Activated naive CD4-positive, alpha-beta T cell treated with anti-CD3 and anti-CD28 coated beads, Interleukin-2, amount 50 U/mL, for 72 hours (primary cell): ENCODE data around the gene OTOP3. TPM values are rescaled to one million over a fixed set of nuclear protein-coding genes. Genes with fewer than 3 reads are reported as not detected.

Source experiments
- ATAC-seq, 2 donors: fragments of 150-1000 bp; cut with Tn5 transposase; 2 replicates each; pipeline ENCODE4 v1.10.0; 2021; ENCODE audit warnings: mild to moderate bottlenecking in 2 of 2, moderate library complexity in 2 of 2
- DNase-seq, 2 donors: peaks; one replicate each; pipeline ENCODE4 v3.0.0; 2021 to 2022; ENCODE audit warnings: low spot score in 2 of 2
- H3K27ac Mint-ChIP-seq, 2 donors: one replicate each; pipeline ENCODE4 v1.8.0; 2022; ENCODE audit warnings: mild to moderate bottlenecking in 2 of 2, mixed read lengths in 2 of 2
- H3K36me3 Mint-ChIP-seq, 2 donors: one replicate each; pipeline ENCODE4 v1.8.0; 2022; ENCODE audit warnings: mixed read lengths in 2 of 2
- H3K9me3 Mint-ChIP-seq, 2 donors: one replicate each; pipeline ENCODE4 v1.8.0; 2022; ENCODE audit warnings: mixed read lengths in 2 of 2
- total RNA-seq, 2 donors: library from RNA; stranded (reverse); gene quantifications; one replicate each; pipeline ENCODE4 v1.2.3, GENCODE V29; 2022

OTOP3 gene
- total RNA-seq, 2 donors from 2014 or later, result not detected

GRCh38 chr17:74925242-74925641, 10.5 kb upstream of the OTOP3 start:
- ATAC-seq (no peak), DNase-seq (no peak)
- Mint-ChIP-seq H3K9me3 (no peaks in the 10 kb centered on the region), H3K27ac (no peak overlapping the region), H3K36me3 (peaks cover 0 to 4% of the 10 kb centered on the region in 2 donors)

GRCh38 chr17:74928786-74929185, 6.9 kb upstream of the OTOP3 start:
- peaks cover 0 to 4% of the 10 kb centered on the region in 2 donors for H3K36me3 Mint-ChIP-seq
- no peaks in the 10 kb centered on the region for H3K9me3 Mint-ChIP-seq
- no peak for DNase-seq
- H3K27ac Mint-ChIP-seq, result no peak overlapping the region
- no peak for ATAC-seq

DNA sequence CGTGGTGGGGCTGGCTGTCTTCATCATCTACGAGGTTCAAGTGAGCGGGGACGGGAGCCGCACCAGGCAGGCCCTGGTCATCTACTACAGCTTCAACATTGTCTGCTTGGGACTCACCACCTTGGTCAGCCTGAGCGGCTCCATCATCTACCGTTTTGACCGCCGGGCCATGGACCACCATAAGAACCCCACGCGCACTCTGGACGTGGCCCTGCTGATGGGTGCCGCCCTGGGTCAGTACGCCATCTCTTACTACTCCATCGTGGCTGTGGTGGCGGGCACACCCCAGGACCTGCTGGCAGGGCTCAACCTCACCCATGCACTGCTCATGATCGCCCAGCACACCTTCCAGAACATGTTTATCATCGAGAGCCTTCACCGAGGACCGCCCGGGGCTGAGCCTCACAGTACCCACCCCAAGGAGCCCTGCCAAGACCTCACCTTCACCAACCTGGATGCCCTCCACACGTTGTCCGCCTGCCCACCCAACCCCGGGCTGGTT, 5.1 kb upstream of the OTOP3 start:
- no peak for DNase-seq
- Mint-ChIP-seq H3K36me3 (peaks cover 0 to 4% of the 10 kb centered on the region in 2 donors), H3K9me3 (no peaks in the 10 kb centered on the region), H3K27ac (no peak overlapping the region)
- ATAC-seq, result no peak

GRCh38 chr17:74935048-74935447, 650 bp upstream of the OTOP3 start:
- DNase-seq (no peak), ATAC-seq (no peak)
- no peak overlapping the region for H3K27ac Mint-ChIP-seq
- no peaks in the 10 kb centered on the region for H3K9me3 Mint-ChIP-seq
- no peaks in the 10 kb centered on the region for H3K36me3 Mint-ChIP-seq

DNA sequence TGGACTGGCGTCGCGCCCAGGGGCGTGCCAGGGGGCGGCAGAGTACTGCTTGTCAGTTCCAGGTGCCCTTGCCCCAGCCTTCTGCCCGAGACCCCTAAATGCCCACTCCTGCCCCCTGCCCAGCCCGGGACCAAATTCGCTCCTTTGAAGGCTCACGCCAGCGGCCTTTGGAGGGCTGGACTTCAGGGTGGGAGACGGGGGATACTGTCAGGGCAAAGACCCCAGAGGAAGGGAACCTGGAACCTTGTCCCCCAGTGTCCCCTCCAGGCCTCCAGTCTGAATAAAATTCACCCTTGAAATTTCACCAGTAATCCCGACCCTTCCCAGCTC, 737 bp downstream of the OTOP3 start:
- Mint-ChIP-seq H3K27ac (no peak overlapping the region), H3K9me3 (no peaks in the 10 kb centered on the region), H3K36me3 (no peaks in the 10 kb centered on the region)
- ATAC-seq (no peak), DNase-seq (no peak)

DNA sequence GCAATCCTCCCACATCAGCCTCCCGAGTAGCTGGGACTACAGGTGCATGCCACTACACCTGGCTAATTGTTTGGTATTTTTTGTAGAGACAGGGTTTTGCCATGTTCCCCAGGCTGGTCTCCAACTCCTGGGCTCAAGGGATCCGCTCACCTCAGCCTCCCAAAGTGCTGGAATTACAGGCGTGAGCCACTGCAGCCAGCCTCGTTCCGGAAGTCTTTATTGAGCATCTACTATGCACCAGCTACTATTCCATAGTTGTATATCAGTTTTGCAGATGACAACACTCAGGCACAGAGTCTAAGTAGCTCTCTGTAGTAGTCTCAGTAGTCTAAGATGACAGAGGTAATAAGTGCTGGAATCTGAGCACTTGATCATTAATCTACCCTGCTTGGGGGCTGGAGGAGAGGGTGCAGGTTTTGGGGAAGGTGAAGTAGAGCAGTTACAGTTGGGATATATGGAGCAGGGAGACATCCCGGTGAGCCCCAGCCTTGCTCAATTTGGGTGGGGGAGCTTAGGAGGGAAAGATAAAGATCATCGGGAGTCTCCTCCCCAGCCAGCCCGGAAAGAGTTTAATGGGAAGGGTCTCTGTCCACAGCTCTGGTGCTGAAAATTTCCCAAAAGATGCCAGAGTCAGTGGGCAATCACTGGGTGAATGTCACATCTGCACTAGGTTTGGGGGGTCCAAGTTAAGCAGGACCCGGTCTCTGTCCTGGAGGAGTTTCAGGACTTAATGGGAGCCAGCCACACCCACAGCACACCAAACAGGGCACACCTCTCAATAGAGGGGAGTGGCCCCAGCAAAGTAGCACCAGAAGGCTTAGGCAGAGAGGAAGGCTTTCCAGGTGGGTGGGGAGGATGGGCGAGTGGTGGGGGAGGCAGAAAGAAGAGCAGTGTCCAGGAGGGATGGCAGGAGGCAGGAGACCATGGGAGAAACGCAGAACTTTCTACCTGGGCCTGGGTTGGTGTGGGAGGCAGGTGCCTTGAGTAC, 1.7 kb downstream of the OTOP3 start:
- DNase-seq (no peak), ATAC-seq (no peak)
- Mint-ChIP-seq H3K36me3 (no peaks in the 10 kb centered on the region), H3K27ac (no peak overlapping the region), H3K9me3 (no peaks in the 10 kb centered on the region)

GRCh38 chr17:74938194-74938950, 2.7 kb downstream of the OTOP3 start:
- Mint-ChIP-seq H3K27ac (no peak overlapping the region), H3K9me3 (no peaks in the 10 kb centered on the region), H3K36me3 (no peaks in the 10 kb centered on the region)
- DNase-seq (no peak), ATAC-seq (no peak)

DNA sequence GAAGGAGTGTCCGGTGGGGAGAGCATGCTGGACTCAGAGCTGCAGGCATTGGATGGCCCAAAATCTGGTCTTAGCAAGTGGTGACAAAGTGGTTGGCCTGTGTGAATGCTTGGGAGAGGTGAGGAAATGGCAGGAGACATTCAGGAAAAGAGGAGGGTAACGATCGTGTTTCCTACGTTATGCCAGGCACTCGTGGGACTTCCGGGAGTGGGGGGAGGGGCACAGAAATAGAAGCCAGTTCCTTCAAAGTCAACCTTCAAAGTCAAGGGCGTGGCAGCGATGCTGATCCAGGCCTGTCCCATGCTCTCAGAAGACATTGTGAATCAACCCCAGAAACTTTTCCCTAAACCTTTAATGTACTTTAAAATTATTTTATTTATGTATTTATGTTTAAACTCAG, 3.8 kb downstream of the OTOP3 start:
- ATAC-seq, result no peak
- no peak for DNase-seq
- H3K36me3 Mint-ChIP-seq, result no peaks in the 10 kb centered on the region
- no peaks in the 10 kb centered on the region for H3K9me3 Mint-ChIP-seq
- H3K27ac Mint-ChIP-seq, result no peak overlapping the region

GRCh38 chr17:74941128-74941725, 5.5 kb downstream of the OTOP3 start:
- Mint-ChIP-seq H3K27ac (no peak overlapping the region), H3K9me3 (no peaks in the 10 kb centered on the region), H3K36me3 (no peaks in the 10 kb centered on the region)
- DNase-seq (no peak), ATAC-seq (no peak)

DNA sequence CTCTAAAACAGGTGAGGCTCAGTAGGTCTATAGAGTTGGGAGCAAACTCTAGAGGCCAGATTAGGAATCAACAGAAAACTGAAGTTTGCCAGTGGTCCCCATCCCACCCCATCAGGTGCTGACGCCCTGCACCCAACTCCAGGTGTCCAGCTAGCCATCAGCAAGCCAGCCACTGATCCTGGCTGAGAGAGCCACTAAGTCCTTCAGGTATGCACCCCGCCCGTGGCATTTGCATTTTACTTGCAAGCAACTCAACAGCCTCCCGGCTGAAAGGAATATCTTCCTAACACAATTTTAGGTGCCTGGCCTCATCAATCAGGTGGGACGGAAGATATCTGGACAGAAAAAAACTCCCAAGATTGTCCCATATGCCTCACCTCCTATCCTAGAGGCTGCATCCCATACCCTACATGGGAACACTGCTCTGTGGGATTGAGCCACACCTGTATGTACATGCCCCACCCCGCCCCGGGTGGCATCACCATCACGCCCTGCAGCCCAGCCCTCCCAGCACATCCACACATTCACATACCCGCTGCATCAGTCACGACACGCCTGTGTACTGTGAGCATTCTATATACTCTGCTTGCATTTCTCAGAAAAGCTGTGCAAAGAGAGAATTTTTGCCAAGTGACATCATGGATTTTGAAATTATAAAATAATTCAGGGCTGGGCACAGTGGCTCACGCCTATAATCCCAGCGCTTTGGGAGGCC, 8.3 kb downstream of the OTOP3 start:
- H3K27ac Mint-ChIP-seq, result no peak overlapping the region
- no peaks in the 10 kb centered on the region for H3K9me3 Mint-ChIP-seq
- no peaks in the 10 kb centered on the region for H3K36me3 Mint-ChIP-seq
- ATAC-seq, result no peak
- DNase-seq, result no peak

DNA sequence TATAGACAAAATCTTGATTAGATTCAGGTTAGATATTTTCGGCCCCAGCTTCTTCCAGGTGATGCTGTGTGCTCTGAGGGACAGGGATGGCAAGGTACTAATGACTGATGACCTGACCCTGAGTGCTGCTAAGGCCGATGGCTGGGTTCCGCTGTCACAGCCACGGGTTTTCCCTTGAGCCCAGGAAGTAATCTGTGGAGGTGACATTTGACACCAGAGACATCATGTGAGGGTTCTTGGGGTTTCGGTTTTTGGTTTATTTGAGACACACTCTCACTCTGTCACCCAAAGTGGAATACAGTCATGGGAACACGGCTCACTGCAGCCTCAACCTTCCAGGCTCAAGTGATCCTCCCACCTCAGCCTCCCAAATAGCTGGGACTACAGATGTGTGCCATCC, 9.8 kb downstream of the OTOP3 start:
- peak in 1 of 2 donors; percentile 26 for ATAC-seq
- DNase-seq, result no peak
- H3K9me3 Mint-ChIP-seq, result no peaks in the 10 kb centered on the region
- no peaks in the 10 kb centered on the region for H3K36me3 Mint-ChIP-seq
- no peak overlapping the region for H3K27ac Mint-ChIP-seq

GRCh38 chr17:74946641-74947040, 10.9 kb downstream of the OTOP3 start:
- H3K9me3 Mint-ChIP-seq, result no peaks in the 10 kb centered on the region
- H3K27ac Mint-ChIP-seq, result no peak overlapping the region
- ATAC-seq, result no peak
- H3K36me3 Mint-ChIP-seq, result no peaks in the 10 kb centered on the region
- DNase-seq, result no peak

DNA sequence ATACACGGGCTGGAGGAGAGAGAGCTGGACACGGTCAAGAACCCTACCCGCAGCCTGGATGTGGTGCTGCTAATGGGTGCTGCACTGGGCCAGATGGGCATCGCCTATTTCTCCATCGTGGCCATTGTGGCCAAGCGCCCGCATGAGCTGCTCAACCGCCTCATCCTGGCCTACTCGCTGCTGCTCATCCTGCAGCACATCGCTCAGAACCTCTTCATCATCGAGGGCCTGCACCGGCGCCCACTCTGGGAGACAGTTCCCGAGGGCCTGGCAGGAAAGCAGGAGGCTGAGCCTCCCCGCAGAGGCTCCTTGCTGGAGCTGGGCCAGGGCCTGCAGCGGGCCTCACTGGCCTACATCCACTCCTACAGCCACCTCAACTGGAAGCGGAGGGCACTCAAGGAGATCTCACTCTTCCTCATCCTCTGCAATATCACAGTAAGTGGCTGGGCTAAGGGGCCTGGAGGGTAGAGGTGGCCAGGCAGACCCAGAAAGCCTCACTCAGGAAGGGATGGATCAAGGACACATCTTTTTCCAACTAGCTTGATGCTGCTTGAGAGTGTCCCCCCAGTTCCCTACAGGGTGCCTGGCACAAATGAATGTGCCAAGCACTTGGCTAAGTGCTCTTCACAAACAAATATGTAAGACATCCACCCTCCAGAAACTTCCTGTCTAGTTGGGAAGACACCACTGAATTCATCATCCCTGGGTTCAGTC, 11.5 kb downstream of the OTOP3 start:
- no peak for DNase-seq
- Mint-ChIP-seq H3K36me3 (no peaks in the 10 kb centered on the region), H3K27ac (no peak overlapping the region), H3K9me3 (no peaks in the 10 kb centered on the region)
- no peak for ATAC-seq

DNA sequence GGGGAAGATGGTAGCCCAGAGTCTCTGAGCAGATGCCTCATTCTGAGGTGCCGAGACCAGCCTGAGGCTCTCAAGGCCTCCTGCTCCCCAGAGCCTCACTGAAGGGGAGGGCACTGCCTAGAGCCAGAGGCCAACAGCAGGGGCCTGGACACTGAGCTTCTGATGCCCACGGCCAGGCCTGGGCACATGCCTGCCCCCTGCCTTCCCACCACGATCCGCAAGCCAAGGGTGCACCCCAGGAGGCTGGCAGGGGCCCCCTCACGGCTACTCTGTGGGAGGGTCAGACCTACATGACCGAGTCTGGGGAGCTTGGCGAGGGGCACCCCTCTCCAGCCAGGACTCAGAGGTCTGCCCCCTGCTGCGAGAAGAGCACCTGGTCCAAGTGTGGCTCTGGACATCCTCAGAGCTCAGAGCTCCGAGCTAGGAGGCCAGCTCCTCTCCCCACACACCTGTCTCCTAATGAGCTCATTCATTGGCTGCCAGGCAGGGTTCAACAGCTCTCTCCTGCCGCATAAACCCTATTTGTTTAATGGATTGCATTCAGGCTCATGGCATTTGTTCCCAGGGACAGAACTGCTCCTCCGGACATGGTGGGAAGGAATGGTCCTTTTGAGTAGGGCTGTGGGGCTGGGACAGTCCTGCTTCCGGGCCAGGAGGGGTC, 13.9 kb downstream of the OTOP3 start:
- ATAC-seq, result no peak
- Mint-ChIP-seq H3K36me3 (no peaks in the 10 kb centered on the region), H3K27ac (no peak overlapping the region), H3K9me3 (no peaks in the 10 kb centered on the region)
- DNase-seq, result no peak

DNA sequence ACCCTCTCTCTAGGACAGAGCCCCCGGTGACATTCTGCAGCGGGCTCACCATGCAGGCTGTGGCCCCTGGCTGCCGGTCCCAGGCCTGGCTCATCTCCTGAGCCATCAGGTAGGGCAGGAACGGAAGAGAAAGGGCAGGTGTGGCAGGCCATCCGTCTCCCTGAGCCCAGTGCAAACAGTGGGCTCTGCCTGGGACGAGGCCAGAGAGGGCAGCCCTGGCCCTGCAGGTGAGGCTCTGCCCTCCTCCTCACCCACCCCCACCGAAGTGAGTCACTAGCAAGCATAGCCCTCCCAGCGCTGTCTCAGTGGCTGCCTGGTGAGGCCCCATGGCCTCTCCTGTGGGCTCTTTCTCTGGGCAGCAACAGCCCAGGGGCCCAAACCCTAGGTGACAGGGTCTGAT, 14.5 kb downstream of the OTOP3 start:
- ATAC-seq (no peak), DNase-seq (no peak)

DNA sequence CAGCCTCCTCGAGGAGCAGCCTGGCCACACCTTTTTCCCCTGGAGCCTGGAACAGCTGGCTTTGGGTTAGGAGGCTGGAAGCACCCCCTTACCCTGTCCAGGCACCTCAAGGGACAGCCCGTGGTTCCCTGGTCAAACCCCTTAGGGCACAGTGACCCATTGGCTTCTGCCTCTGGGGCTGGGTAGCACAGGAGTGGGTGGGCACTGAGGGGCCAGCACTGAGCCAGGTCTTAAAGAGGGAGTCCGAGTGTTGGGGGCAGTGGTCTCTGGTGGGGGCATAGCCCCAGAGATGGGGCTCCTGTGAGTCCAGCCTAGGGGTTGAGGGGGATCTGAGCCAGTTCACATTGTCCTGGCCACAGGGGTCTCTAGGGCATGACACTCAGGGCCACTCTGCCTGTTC, 15.4 kb downstream of the OTOP3 start:
- H3K27ac Mint-ChIP-seq, result no peak overlapping the region
- DNase-seq (no peak), ATAC-seq (no peak)
- H3K36me3 Mint-ChIP-seq, result no peaks in the 10 kb centered on the region
- H3K9me3 Mint-ChIP-seq, result no peaks in the 10 kb centered on the region

More for the DNA sequence above, 14.5 kb downstream of the OTOP3 start:
- no peak overlapping the region for H3K27ac Mint-ChIP-seq
- H3K9me3 Mint-ChIP-seq, result no peaks in the 10 kb centered on the region
- no peaks in the 10 kb centered on the region for H3K36me3 Mint-ChIP-seq
